BE2C (cell line): ENCODE results near the gene CHIT1.

ENCODE experiments used
- DNase-seq: peaks from one replicate; pipeline ENCODE4 v3.0.0-alpha.2; 2020
- H3K27me3 ChIP-seq: fragments of 250-450 bp; sonication (Bioruptor Pico); 2 replicates; pipeline ENCODE4 v1.5.1; 2020; ENCODE audit warnings: mild to moderate bottlenecking
- H3K36me3 ChIP-seq: fragments of 250-450 bp; sonication (Bioruptor Pico); 2 replicates; pipeline ENCODE4 v1.5.1; 2020; ENCODE audit warnings: mild to moderate bottlenecking
- H3K4me1 ChIP-seq: fragments of 250-450 bp; sonication (Bioruptor Pico); 2 replicates; pipeline ENCODE4 v1.5.1; 2020
- H3K4me3 ChIP-seq: 2 replicates; pipeline ENCODE4 v1.5.1; 2011; ENCODE audit warnings: low read depth, low read length
- H3K9me3 ChIP-seq: fragments of 250-450 bp; sonication (Bioruptor Pico); 2 replicates; pipeline ENCODE4 v1.5.1; 2020
- CTCF ChIP-seq: IDR thresholded peaks from 2 replicates; pipeline ENCODE4 v1.5.1; 2012; ENCODE audit warnings: mild to moderate bottlenecking, low read depth, low read length

Gene CHIT1

DNA sequence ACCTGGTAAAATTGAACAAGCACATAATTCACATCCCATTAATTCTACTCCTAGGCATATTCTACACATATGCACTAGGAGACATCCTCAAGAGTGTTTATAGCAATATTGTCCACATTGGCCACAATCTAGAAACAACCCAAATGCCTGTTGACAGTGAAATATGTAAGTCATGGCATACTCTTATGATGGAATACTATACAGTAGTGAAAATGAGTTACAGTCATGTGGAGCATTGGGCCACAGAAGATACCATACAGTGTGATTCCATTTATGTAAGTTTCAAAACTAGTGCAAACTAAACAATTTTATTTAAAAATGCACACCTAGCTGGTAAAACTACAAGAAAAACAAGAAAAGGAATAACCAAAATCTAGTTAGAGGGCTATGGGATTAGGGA, 19.1 kb downstream of the CHIT1 start:
- Histone ChIP-seq H3K4me1 (no peaks in the 10 kb centered on the region), H3K27me3 (no peaks in the 10 kb centered on the region), H3K9me3 (no peaks in the 10 kb centered on the region), H3K36me3 (no peaks in the 10 kb centered on the region), H3K4me3 (no peak overlapping the region)
- no peak for TF ChIP-seq CTCF
- DNase-seq: no peak

DNA sequence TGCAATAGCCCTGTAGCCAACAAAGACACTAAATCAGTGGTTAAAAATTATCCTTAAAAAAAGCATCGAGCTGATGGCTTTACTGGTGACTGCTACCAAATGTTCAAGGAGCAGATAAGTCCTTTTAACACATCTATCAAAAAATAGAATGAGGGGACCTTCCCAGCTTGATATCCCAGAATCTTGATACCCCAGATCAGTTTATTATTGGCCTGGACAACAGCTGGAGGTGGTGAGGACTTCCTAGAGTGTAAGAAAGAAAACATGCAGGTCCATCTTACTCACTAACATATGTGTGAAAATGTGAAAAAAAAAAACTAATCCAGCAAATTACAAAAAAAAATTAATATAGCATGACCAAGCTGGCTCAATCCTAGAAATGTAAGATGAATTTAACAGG, 21.3 kb downstream of the CHIT1 start:
- TF ChIP-seq CTCF: no peak
- H3K36me3 ChIP-seq: no peaks in the 10 kb centered on the region
- no peaks in the 10 kb centered on the region for H3K27me3 ChIP-seq
- DNase-seq: no peak
- no peaks in the 10 kb centered on the region for H3K4me1 ChIP-seq
- no peaks in the 10 kb centered on the region for H3K9me3 ChIP-seq
- no peak overlapping the region for H3K4me3 ChIP-seq

DNA sequence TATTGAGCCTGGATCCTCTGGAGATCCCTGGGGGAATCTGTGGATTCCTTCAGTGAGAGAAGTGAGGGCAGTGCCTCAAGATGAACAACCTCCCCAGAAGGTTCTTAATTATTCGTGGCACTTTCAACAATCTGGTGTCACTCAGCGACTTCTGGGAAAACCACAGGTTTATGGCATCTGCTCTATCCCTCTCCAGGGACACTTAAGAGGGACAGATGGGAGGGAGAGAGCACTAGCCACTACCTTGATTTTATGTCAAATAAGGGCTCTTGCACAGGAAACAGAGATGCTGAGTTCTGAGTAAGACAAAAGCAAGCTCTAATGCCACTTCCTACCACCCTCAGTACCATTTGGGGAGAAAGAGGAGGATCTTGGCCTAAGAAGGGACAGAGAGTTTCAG, 21.7 kb downstream of the CHIT1 start:
- DNase-seq: no peak
- Histone ChIP-seq H3K27me3 (no peaks in the 10 kb centered on the region), H3K4me1 (no peaks in the 10 kb centered on the region), H3K9me3 (no peaks in the 10 kb centered on the region), H3K36me3 (no peaks in the 10 kb centered on the region), H3K4me3 (no peak overlapping the region)
- no peak for TF ChIP-seq CTCF

- TF ChIP-seq CTCF: no peak
- Histone ChIP-seq H3K4me1 (no peaks in the 10 kb centered on the region), H3K36me3 (no peaks in the 10 kb centered on the region), H3K27me3 (no peaks in the 10 kb centered on the region), H3K4me3 (no peak overlapping the region), H3K9me3 (no peaks in the 10 kb centered on the region)
- no peak for DNase-seq
Observed at GRCh38 chr1:203206129-203206687, 23.3 kb downstream of the CHIT1 start.

DNA sequence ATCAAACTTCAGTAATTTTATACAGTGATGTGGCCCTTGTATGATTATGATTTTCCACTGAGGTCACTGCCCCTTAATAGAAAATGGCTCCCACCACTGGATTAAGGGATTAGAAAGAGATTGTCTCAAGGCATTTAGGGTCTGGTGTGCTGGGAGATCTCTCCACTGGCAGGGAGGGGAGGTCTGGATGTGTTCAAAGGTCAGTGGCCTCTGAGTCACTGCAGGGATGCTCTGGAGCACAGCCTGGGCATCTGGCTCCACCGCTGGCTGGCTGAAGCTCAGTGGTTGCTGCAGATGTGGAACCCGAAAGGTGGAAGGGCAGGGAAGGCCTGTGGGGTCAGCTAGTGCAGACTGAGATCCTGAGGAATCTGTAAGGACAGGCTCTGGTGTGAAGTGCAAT, 24.7 kb downstream of the CHIT1 start:
- no peak for DNase-seq
- Histone ChIP-seq H3K4me3 (no peak overlapping the region), H3K36me3 (no peaks in the 10 kb centered on the region), H3K27me3 (no peaks in the 10 kb centered on the region), H3K4me1 (no peaks in the 10 kb centered on the region), H3K9me3 (no peaks in the 10 kb centered on the region)
- no peak for TF ChIP-seq CTCF

GRCh38 chr1:203202431-203203245, 26.8 kb downstream of the CHIT1 start:
- no peak for TF ChIP-seq CTCF
- no peak for DNase-seq
- H3K4me1 ChIP-seq: no peaks in the 10 kb centered on the region
- H3K9me3 ChIP-seq: no peaks in the 10 kb centered on the region
- H3K36me3 ChIP-seq: no peaks in the 10 kb centered on the region
- H3K27me3 ChIP-seq: no peaks in the 10 kb centered on the region
- no peak overlapping the region for H3K4me3 ChIP-seq
